SK-N-SH (cell line): Measurements from ENCODE around the gene GFPT1.

Experiments used
- EZH2phosphoT487 ChIP-seq: fragments of 200-600 bp; sonication (generic); IDR thresholded peaks from 2 replicates; pipeline ENCODE4 v1.6.1; 2017; ENCODE audit warnings: low read depth, mixed run types, mild to moderate bottlenecking, antibody characterized with exemption, moderate library complexity, borderline replicate concordance
- FOXM1 ChIP-seq: IDR thresholded peaks from 2 replicates; pipeline ENCODE4 v1.4.0; 2012; ENCODE audit warnings: low read depth, mild to moderate bottlenecking
- GABPA ChIP-seq: IDR thresholded peaks from 2 replicates; pipeline ENCODE4 v1.4.0; 2012; ENCODE audit warnings: low read depth, mild to moderate bottlenecking
- MEF2A ChIP-seq: IDR thresholded peaks from 2 replicates; pipeline ENCODE4 v1.4.0; 2012; ENCODE audit warnings: low read depth, borderline replicate concordance
- TEAD4 ChIP-seq: IDR thresholded peaks from 2 replicates; pipeline ENCODE4 v1.4.0; 2012; ENCODE audit warnings: mild to moderate bottlenecking, borderline replicate concordance; ENCODE audit not compliant: insufficient read depth
- YY1 ChIP-seq: IDR thresholded peaks from 2 replicates; pipeline ENCODE4 v1.4.0; 2012; ENCODE audit warnings: low read depth, mild to moderate bottlenecking
- TF ChIP-seq, protein P1 (sequence below): fragments of 200-600 bp; sonication (generic); IDR thresholded peaks from 2 replicates; pipeline ENCODE4 v1.6.1; 2017; ENCODE audit warnings: antibody characterized with exemption, mild to moderate bottlenecking, moderate library complexity
- TF ChIP-seq, protein P2 (sequence below): IDR thresholded peaks from 2 replicates; pipeline ENCODE4 v1.4.0; 2012; ENCODE audit warnings: low read depth, borderline replicate concordance
- TF ChIP-seq, protein P3 (sequence below): IDR thresholded peaks from 2 replicates; pipeline ENCODE4 v1.4.0; 2012; ENCODE audit warnings: low read depth
- TF ChIP-seq, protein P4 (sequence below): IDR thresholded peaks from 2 replicates; pipeline ENCODE4 v1.6.1; 2012; ENCODE audit warnings: mild to moderate bottlenecking, low read depth, low read length, moderate library complexity

DNA sequence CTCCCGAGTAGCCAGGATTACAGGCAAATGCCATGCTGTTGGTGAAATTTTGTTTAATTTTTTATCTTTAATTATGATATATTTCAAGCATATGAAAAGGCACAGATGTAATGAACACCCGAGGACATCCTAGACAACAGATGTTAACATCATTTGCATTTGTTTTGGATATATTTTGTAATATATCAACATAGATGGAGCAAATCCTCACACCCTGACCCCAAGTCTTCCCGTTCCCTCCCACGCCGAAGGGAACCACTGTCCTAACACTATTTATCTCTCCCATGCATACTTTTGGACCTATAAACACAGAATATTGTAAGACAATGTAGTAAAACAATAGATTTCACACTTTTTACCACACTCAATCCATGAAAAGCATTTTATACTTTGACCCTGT lies 99.5 kb downstream of the GFPT1 start:
- TF ChIP-seq YY1 (no peak), EZH2phosphoT487 (no peak), TEAD4 (no peak), MEF2A (no peak), FOXM1 (no peak), GABPA (no peak)
- TF ChIP-seq, protein P1, sequence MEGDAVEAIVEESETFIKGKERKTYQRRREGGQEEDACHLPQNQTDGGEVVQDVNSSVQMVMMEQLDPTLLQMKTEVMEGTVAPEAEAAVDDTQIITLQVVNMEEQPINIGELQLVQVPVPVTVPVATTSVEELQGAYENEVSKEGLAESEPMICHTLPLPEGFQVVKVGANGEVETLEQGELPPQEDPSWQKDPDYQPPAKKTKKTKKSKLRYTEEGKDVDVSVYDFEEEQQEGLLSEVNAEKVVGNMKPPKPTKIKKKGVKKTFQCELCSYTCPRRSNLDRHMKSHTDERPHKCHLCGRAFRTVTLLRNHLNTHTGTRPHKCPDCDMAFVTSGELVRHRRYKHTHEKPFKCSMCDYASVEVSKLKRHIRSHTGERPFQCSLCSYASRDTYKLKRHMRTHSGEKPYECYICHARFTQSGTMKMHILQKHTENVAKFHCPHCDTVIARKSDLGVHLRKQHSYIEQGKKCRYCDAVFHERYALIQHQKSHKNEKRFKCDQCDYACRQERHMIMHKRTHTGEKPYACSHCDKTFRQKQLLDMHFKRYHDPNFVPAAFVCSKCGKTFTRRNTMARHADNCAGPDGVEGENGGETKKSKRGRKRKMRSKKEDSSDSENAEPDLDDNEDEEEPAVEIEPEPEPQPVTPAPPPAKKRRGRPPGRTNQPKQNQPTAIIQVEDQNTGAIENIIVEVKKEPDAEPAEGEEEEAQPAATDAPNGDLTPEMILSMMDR, result no peak
- TF ChIP-seq, protein P2, sequence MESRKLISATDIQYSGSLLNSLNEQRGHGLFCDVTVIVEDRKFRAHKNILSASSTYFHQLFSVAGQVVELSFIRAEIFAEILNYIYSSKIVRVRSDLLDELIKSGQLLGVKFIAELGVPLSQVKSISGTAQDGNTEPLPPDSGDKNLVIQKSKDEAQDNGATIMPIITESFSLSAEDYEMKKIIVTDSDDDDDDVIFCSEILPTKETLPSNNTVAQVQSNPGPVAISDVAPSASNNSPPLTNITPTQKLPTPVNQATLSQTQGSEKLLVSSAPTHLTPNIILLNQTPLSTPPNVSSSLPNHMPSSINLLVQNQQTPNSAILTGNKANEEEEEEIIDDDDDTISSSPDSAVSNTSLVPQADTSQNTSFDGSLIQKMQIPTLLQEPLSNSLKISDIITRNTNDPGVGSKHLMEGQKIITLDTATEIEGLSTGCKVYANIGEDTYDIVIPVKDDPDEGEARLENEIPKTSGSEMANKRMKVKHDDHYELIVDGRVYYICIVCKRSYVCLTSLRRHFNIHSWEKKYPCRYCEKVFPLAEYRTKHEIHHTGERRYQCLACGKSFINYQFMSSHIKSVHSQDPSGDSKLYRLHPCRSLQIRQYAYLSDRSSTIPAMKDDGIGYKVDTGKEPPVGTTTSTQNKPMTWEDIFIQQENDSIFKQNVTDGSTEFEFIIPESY, result no peak
- TF ChIP-seq, protein P3, sequence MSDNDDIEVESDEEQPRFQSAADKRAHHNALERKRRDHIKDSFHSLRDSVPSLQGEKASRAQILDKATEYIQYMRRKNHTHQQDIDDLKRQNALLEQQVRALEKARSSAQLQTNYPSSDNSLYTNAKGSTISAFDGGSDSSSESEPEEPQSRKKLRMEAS, result no peak
- TF ChIP-seq, protein P4, sequence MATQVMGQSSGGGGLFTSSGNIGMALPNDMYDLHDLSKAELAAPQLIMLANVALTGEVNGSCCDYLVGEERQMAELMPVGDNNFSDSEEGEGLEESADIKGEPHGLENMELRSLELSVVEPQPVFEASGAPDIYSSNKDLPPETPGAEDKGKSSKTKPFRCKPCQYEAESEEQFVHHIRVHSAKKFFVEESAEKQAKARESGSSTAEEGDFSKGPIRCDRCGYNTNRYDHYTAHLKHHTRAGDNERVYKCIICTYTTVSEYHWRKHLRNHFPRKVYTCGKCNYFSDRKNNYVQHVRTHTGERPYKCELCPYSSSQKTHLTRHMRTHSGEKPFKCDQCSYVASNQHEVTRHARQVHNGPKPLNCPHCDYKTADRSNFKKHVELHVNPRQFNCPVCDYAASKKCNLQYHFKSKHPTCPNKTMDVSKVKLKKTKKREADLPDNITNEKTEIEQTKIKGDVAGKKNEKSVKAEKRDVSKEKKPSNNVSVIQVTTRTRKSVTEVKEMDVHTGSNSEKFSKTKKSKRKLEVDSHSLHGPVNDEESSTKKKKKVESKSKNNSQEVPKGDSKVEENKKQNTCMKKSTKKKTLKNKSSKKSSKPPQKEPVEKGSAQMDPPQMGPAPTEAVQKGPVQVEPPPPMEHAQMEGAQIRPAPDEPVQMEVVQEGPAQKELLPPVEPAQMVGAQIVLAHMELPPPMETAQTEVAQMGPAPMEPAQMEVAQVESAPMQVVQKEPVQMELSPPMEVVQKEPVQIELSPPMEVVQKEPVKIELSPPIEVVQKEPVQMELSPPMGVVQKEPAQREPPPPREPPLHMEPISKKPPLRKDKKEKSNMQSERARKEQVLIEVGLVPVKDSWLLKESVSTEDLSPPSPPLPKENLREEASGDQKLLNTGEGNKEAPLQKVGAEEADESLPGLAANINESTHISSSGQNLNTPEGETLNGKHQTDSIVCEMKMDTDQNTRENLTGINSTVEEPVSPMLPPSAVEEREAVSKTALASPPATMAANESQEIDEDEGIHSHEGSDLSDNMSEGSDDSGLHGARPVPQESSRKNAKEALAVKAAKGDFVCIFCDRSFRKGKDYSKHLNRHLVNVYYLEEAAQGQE, result no peak
